H1 (cell line): ENCODE results near the gene COLEC12. TPM values are rescaled to one million over a fixed set of nuclear protein-coding genes. Genes with fewer than 3 reads are reported as not detected.

ENCODE experiments used
- CTCF ChIA-PET: fragments of 300-600 bp; sonication (Branson Sonifier 250); formaldehyde crosslinking; loops from one replicate; lab custom pipeline; 2021; ENCODE audit not compliant: partially characterized antibody; lab: Charles Lee
- POLR2A ChIA-PET: fragments of 300-600 bp; sonication (Branson Sonifier 250); formaldehyde crosslinking; loops from one replicate; lab custom pipeline; 2021; ENCODE audit warnings: inconsistent platforms; ENCODE audit not compliant: partially characterized antibody; lab: Charles Lee
- DNase-seq, 2 experiments: peaks; one replicate each; pipeline versions ENCODE4 v3.0.0 to v3.0.0-alpha.2; 2010 to 2022; ENCODE audit warnings: low spot score in 2 of 2, low read depth in 1 of 2, mixed read lengths in 1 of 2
- FAIRE-seq: peaks from 2 replicates; lab custom pipeline; 2011; peaks lifted over from hg19 to GRCh38; lab: Jason Lieb, UNC
- H2AFZ ChIP-seq: 2 replicates; pipeline ENCODE4 v1.8.1; 2012; ENCODE audit warnings: low read length, inconsistent platforms
- H2AK5ac ChIP-seq: 2 replicates; pipeline ENCODE4 v1.6.1; 2013; ENCODE audit warnings: low read depth, low read length
- H2BK120ac ChIP-seq: replicated peaks from 2 replicates; pipeline ENCODE3; 2013; ENCODE audit warnings: low read depth, low read length, inconsistent platforms
- H2BK12ac ChIP-seq: 2 replicates; pipeline ENCODE4 v1.6.1; 2013; ENCODE audit warnings: low read depth, low read length
- H2BK15ac ChIP-seq: 2 replicates; pipeline ENCODE4 v1.6.1; 2013; ENCODE audit warnings: low read length
- H2BK20ac ChIP-seq: 2 replicates; pipeline ENCODE4 v1.6.1; 2013; ENCODE audit warnings: low read length
- H2BK5ac ChIP-seq: 2 replicates; pipeline ENCODE4 v1.6.1; 2013; ENCODE audit warnings: low read depth, low read length
- H3K14ac ChIP-seq: 2 replicates; pipeline ENCODE4 v1.6.1; 2013; ENCODE audit warnings: inconsistent platforms; ENCODE audit not compliant: insufficient read length
- H3K18ac ChIP-seq: 2 replicates; pipeline ENCODE4 v1.6.1; 2013; ENCODE audit warnings: low read length; ENCODE audit errors: extremely low read depth
- H3K23ac ChIP-seq: 2 replicates; pipeline ENCODE4 v1.6.1; 2013; ENCODE audit warnings: inconsistent platforms; ENCODE audit not compliant: insufficient read length
- H3K23me2 ChIP-seq: 2 replicates; pipeline ENCODE4 v1.6.1; 2013; ENCODE audit warnings: low read depth, low read length
- H3K27ac ChIP-seq: 2 replicates; pipeline ENCODE4 v1.6.1; 2011; ENCODE audit warnings: low read depth, low read length, inconsistent platforms
- H3K27me3 ChIP-seq, 4 experiments: replicated peaks in 1 of 4; 1 replicate in 1 of 4; 2 replicates in 3 of 4; pipeline versions ENCODE4 v1.6.1 to v1.8.1; 2011 to 2013; ENCODE audit warnings: low read length in 3 of 4, mild to moderate bottlenecking in 3 of 4, inconsistent platforms in 2 of 4, mixed read lengths in 2 of 4, moderate library complexity in 1 of 4; ENCODE audit not compliant: control insufficient read depth in 3 of 4, insufficient read depth in 3 of 4; ENCODE audit errors: extremely low read depth in 1 of 4
- H3K36me3 ChIP-seq, 4 experiments: 2 replicates each; pipeline versions ENCODE4 v1.6.1 to v1.8.1; 2011 to 2013; ENCODE audit warnings: mild to moderate bottlenecking in 4 of 4, low read length in 3 of 4, moderate library complexity in 2 of 4, control low read depth in 1 of 4, inconsistent platforms in 1 of 4; ENCODE audit not compliant: insufficient read depth in 4 of 4, control insufficient read depth in 2 of 4
- H3K4ac ChIP-seq: replicated peaks from 2 replicates; pipeline ENCODE3; 2013; ENCODE audit warnings: low read length, low read depth, mixed read lengths, inconsistent platforms; ENCODE audit not compliant: insufficient read length
- H3K4me1 ChIP-seq, 4 experiments: replicated peaks in 1 of 4; 1 replicate in 1 of 4; 2 replicates in 3 of 4; pipeline versions ENCODE4 v1.6.1 to v1.8.1; 2011 to 2013; ENCODE audit warnings: low read length in 3 of 4, inconsistent platforms in 2 of 4, mixed read lengths in 1 of 4; ENCODE audit not compliant: insufficient read depth in 4 of 4, control insufficient read depth in 3 of 4
- H3K4me2 ChIP-seq, 2 experiments: 2 replicates each; pipeline versions ENCODE4 v1.6.1 to v1.8.1; 2011 to 2013; ENCODE audit warnings: low read depth in 2 of 2, low read length in 2 of 2, control low read depth in 1 of 2, inconsistent platforms in 1 of 2, mild to moderate bottlenecking in 1 of 2; ENCODE audit not compliant: insufficient read depth in 1 of 2
- H3K4me3 ChIP-seq, 4 experiments: fragments of 200-600, 300-600 bp in 1 of 4; sonication (generic), shearing (Covaris generic), sonication (Bioruptor Twin) in 1 of 4; 2 replicates each; pipeline versions ENCODE4 v1.5.1 to v1.8.1; 2011 to 2016; ENCODE audit warnings: low read length in 4 of 4, low read depth in 3 of 4, control low read depth in 2 of 4, inconsistent platforms in 2 of 4, mild to moderate bottlenecking in 2 of 4, mixed read lengths in 1 of 4, moderate library complexity in 1 of 4; ENCODE audit not compliant: insufficient read depth in 2 of 4; ENCODE audit errors: extremely low read depth in 1 of 4
- H3K56ac ChIP-seq: replicated peaks from 2 replicates; pipeline ENCODE3; 2013; ENCODE audit warnings: low read depth, mild to moderate bottlenecking, mixed read lengths, low read length, inconsistent platforms; ENCODE audit not compliant: insufficient read length
- H3K79me1 ChIP-seq: 2 replicates; pipeline ENCODE4 v1.6.1; 2013; ENCODE audit warnings: low read depth, low read length, control low read depth
- H3K79me2 ChIP-seq, 2 experiments: 2 replicates each; pipeline versions ENCODE4 v1.6.1 to v1.8.1; 2012 to 2013; ENCODE audit warnings: low read length in 2 of 2, mild to moderate bottlenecking in 2 of 2, inconsistent platforms in 1 of 2; ENCODE audit not compliant: insufficient read depth in 2 of 2, control insufficient read depth in 1 of 2
- H3K9ac ChIP-seq, 4 experiments: replicated peaks in 1 of 4; 1 replicate in 1 of 4; 2 replicates in 3 of 4; pipeline versions ENCODE4 v1.6.1 to v1.8.1; 2011 to 2013; ENCODE audit warnings: low read depth in 3 of 4, low read length in 3 of 4, control low read depth in 2 of 4, mild to moderate bottlenecking in 2 of 4, moderate library complexity in 2 of 4, inconsistent platforms in 1 of 4; ENCODE audit errors: extremely low read depth in 1 of 4
- H3K9me3 ChIP-seq, 2 experiments: 2 replicates each; pipeline versions ENCODE4 v1.6.1 to v1.8.1; 2012 to 2013; ENCODE audit warnings: mild to moderate bottlenecking in 2 of 2, moderate library complexity in 2 of 2, control low read depth in 1 of 2, inconsistent platforms in 1 of 2, low read depth in 1 of 2, low read length in 1 of 2, mixed read lengths in 1 of 2; ENCODE audit not compliant: insufficient read depth in 2 of 2
- H4K20me1 ChIP-seq, 2 experiments: replicated peaks in 1 of 2; 2 replicates each; pipeline versions ENCODE3 to v1.8.1; 2011 to 2013; ENCODE audit warnings: inconsistent platforms in 2 of 2, low read length in 2 of 2, mild to moderate bottlenecking in 1 of 2; ENCODE audit not compliant: insufficient read depth in 2 of 2, control insufficient read depth in 1 of 2
- H4K5ac ChIP-seq: 2 replicates; pipeline ENCODE4 v1.6.1; 2013; ENCODE audit warnings: low read length, low read depth, mixed read lengths, inconsistent platforms; ENCODE audit not compliant: insufficient read length
- H4K8ac ChIP-seq: 2 replicates; pipeline ENCODE4 v1.8.0; 2013; ENCODE audit warnings: mild to moderate bottlenecking, moderate library complexity, low read length, inconsistent platforms; ENCODE audit not compliant: insufficient read depth; ENCODE audit errors: extremely low read depth
- H4K91ac ChIP-seq: replicated peaks from 2 replicates; pipeline ENCODE3; 2013; ENCODE audit warnings: low read length, mixed read lengths, inconsistent platforms; ENCODE audit not compliant: insufficient read length
- CEBPB ChIP-seq: IDR thresholded peaks from 2 replicates; pipeline ENCODE4 v1.6.1; 2012; ENCODE audit warnings: low read depth, low read length
- GTF2F1 ChIP-seq: IDR thresholded peaks from 2 replicates; pipeline ENCODE4 v1.6.1; 2012; ENCODE audit warnings: low read depth, low read length, improper control_type of control experiment, borderline replicate concordance
- SIRT6 ChIP-seq: IDR thresholded peaks from one replicate; pipeline ENCODE4 v1.7.1; 2012; ENCODE audit warnings: low read length, inconsistent platforms
- TAF7 ChIP-seq: optimal IDR thresholded peaks from 2 replicates; pipeline ENCODE3; 2011; ENCODE audit warnings: low read depth, mild to moderate bottlenecking, inconsistent platforms, low read length, moderate library complexity, borderline replicate concordance
- WGBS, 2 experiments: shearing (Covaris generic) in 1 of 2; methylation state at CpG; one replicate each; pipeline versions ENCODE4 v1.1.6 to v1.1.7; 2013 to 2015; ENCODE audit warnings: low lambda C conversion rate in 2 of 2, mixed read lengths in 2 of 2, inconsistent platforms in 1 of 2, low coverage in 1 of 2, missing lambda C conversion rate in 1 of 2; ENCODE audit not compliant: insufficient replicate concordance in 2 of 2, insufficient coverage in 1 of 2, insufficient read length in 1 of 2; ENCODE audit errors: extremely low coverage in 1 of 2, missing lambda C conversion rate in 1 of 2; 5-methylcytosine and 5-hydroxymethylcytosine counted together
- polyA plus RNA-seq, 7 experiments: library from polyadenylated mRNA; depleted of rRNA in 3 of 7; stranded (reverse) in 5 of 7; unstranded in 2 of 7; fragments of >200 nt in 5 of 7; fragments of 200-250 nt in 2 of 7; gene quantifications; 1 replicate in 5 of 7; 2 replicates in 1 of 7; 4 replicates in 1 of 7; pipeline versions ENCODE4 v1.2.1 to v1.2.3, GENCODE V29; 2011 to 2013; ENCODE audit warnings: missing spikeins in 2 of 7, mixed read lengths in 2 of 7
- total RNA-seq: library from RNA; stranded (reverse); fragmentation: NEBNext Ultra II Directional; extraction: Animal tissue kit (Norgen Biotek cat#: 25700); gene quantifications from 2 replicates; pipeline ENCODE4 v1.2.1, GENCODE V29; 2021
- TF ChIP-seq, protein P1 (sequence below): IDR thresholded peaks from 2 replicates; pipeline ENCODE4 v1.6.1; 2012; ENCODE audit warnings: low read length, inconsistent platforms

COLEC12 gene
- total and polyA plus RNA-seq, 2 of the 8 experiments (the other 6 are each of a cell fraction or from before 2014, with no cell fraction given): 0.44 to 2.3 TPM

DNA sequence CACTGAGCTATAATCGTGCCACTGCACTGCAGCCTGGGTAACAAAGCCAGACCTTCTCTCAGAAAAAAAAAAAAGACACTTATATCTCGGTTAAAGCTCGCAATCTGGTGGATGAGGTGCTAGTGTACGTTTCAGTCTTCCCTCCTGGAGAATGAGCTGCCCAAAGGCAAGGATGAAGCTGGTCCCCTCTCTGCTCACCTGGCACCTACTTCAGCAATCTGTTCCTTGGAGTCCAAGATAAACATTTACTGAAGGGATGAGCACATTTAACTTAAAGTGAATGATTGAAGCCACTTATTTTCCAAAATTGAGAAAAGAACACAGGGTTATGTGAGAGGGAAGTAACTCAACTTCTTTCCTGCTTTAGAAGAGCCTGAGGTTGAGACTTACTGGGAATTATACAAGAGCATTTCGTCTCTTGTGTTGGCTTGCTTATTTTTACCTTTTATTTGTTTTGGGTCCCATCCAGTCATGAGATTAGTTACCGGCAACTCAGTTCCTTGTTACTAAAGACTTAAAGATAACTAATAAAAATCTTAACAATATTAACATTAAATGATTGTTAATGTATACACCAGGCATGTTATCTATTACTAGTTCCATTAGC, 33.6 kb upstream of the COLEC12 start:
- no peak overlapping the region for H2BK120ac ChIP-seq
- H3K9me3 ChIP-seq: no peaks in the 10 kb centered on the region
- no peak overlapping the region for H4K8ac ChIP-seq
- no peak overlapping the region for H4K5ac ChIP-seq
- H3K4ac ChIP-seq: no peak overlapping the region
- H3K79me1 ChIP-seq: no peaks in the 10 kb centered on the region
- no peak overlapping the region for H3K9ac ChIP-seq
- H4K20me1 ChIP-seq: no peaks in the 10 kb centered on the region
- no peak overlapping the region for H2BK20ac ChIP-seq
- no peak overlapping the region for H3K14ac ChIP-seq
- H4K91ac ChIP-seq: no peak overlapping the region
- no peak overlapping the region for H2AFZ ChIP-seq
- no peaks in the 10 kb centered on the region for H3K79me2 ChIP-seq
- CTCF ChIA-PET: interaction anchor here (0.6 to 1.4 kb wide), 3 partner anchors 37 to 1702 kb away, joined by 3 to 5 read pairs (median 4); no protein-coding TSS in a partner anchor
- no peak overlapping the region for H2AK5ac ChIP-seq
- H2BK15ac ChIP-seq: no peak overlapping the region
- H3K23ac ChIP-seq: no peak overlapping the region
- no peaks in the 10 kb centered on the region for H3K23me2 ChIP-seq
- no peak overlapping the region for H3K4me2 ChIP-seq
- no peak for FAIRE-seq
- no peaks in the 10 kb centered on the region for H3K4me1 ChIP-seq
- no peaks in the 10 kb centered on the region for H3K36me3 ChIP-seq
- no peak overlapping the region for H2BK12ac ChIP-seq
- no peak overlapping the region for H3K56ac ChIP-seq
- no peak overlapping the region for H3K4me3 ChIP-seq
- POLR2A ChIA-PET: no interaction called here
- H3K27me3 ChIP-seq: no peaks in the 10 kb centered on the region
- H3K27ac ChIP-seq: no peak overlapping the region
- H3K18ac ChIP-seq: no peak overlapping the region
- 94% methylated on average over 6 of the region's 6 CpGs; no CpG with 5 or more reads in 1 of the 2 experiments for WGBS, 2 experiments
- no peak overlapping the region for H2BK5ac ChIP-seq
- DNase-seq: no peak
- TF ChIP-seq CEBPB: no peak
- no peak for TF ChIP-seq GTF2F1
- TF ChIP-seq TAF7: no peak
- TF ChIP-seq SIRT6: no peak
- TF ChIP-seq, protein P1, sequence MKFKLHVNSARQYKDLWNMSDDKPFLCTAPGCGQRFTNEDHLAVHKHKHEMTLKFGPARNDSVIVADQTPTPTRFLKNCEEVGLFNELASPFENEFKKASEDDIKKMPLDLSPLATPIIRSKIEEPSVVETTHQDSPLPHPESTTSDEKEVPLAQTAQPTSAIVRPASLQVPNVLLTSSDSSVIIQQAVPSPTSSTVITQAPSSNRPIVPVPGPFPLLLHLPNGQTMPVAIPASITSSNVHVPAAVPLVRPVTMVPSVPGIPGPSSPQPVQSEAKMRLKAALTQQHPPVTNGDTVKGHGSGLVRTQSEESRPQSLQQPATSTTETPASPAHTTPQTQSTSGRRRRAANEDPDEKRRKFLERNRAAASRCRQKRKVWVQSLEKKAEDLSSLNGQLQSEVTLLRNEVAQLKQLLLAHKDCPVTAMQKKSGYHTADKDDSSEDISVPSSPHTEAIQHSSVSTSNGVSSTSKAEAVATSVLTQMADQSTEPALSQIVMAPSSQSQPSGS: no peak
